GM12878 (cell line): Measurements from ENCODE around the gene TMEM209. TPM values are rescaled to one million over a fixed set of nuclear protein-coding genes. Genes with fewer than 3 reads are reported as not detected.

Source experiments
- ATAC-seq: fragments of 200-7000 bp; cut with Tn5 transposase; 3 replicates; pipeline ENCODE4 v1.9.1; 2020; ENCODE audit warnings: mild to moderate bottlenecking, moderate library complexity
- BruUV-seq: library from RNA; stranded (reverse); fragments of 400-500 nt; replicated peaks from 2 replicates; lab custom pipeline; 2021; lab: Mats Ljungman, UMichigan
- CTCF ChIA-PET: fragments of 300-600 bp; sonication (Branson Sonifier 250); formaldehyde crosslinking; extraction: SDS; loops from one replicate; lab custom pipeline; 2021; ENCODE audit warnings: inconsistent platforms; lab: Yijun Ruan, JAX
- POLR2A ChIA-PET: fragments of 350-600 bp; formaldehyde crosslinking; extraction: SDS; loops from one replicate; lab custom pipeline; 2021; ENCODE audit warnings: inconsistent platforms; lab: Charles Lee
- RAD21 ChIA-PET: fragments of 300-600 bp; sonication (Branson Sonifier 250); formaldehyde crosslinking; loops from one replicate; lab custom pipeline; 2023; ENCODE audit warnings: antibody characterized with exemption; ENCODE audit not compliant: unreplicated experiment; lab: Charles Lee
- SMC1A ChIA-PET: fragments of 300-600 bp; sonication (Branson Sonifier 250); formaldehyde crosslinking; loops from one replicate; lab custom pipeline; 2023; ENCODE audit not compliant: unreplicated experiment, uncharacterized antibody; lab: Charles Lee
- DNase-seq: peaks from one replicate; pipeline ENCODE4 v3.0.0-alpha.2; 2011; ENCODE audit warnings: low read depth, low spot score
- FAIRE-seq: peaks from 3 replicates; lab custom pipeline; 2011; peaks lifted over from hg19 to GRCh38; lab: Jason Lieb, UNC
- H2AFZ ChIP-seq: 2 replicates; pipeline ENCODE4 v1.6.0; 2011; ENCODE audit warnings: low read depth, low read length, control low read depth; ENCODE audit not compliant: control insufficient read depth
- H3K27ac ChIP-seq: 2 replicates; pipeline ENCODE4 v1.5.1; 2011; ENCODE audit warnings: control low read depth; ENCODE audit not compliant: control insufficient read depth, insufficient read depth
- H3K27me3 ChIP-seq, 2 experiments: replicated peaks in 1 of 2; 2 replicates each; pipeline versions ENCODE4 v1.6.0 to v1.6.1; 2011; ENCODE audit warnings: low read length in 1 of 2; ENCODE audit not compliant: control insufficient read depth in 2 of 2, insufficient read depth in 2 of 2
- H3K36me3 ChIP-seq, 2 experiments: 2 replicates each; pipeline ENCODE4 v1.5.1; 2011; ENCODE audit warnings: low read length in 1 of 2; ENCODE audit not compliant: control insufficient read depth in 2 of 2, insufficient read depth in 2 of 2
- H3K4me1 ChIP-seq: 2 replicates; pipeline ENCODE4 v1.6.1; 2011; ENCODE audit warnings: mild to moderate bottlenecking, low read length, moderate library complexity, mixed read lengths; ENCODE audit not compliant: control insufficient read depth, insufficient read depth
- H3K4me2 ChIP-seq: 2 replicates; pipeline ENCODE4 v1.6.0; 2011; ENCODE audit warnings: control low read depth; ENCODE audit not compliant: control insufficient read depth, insufficient read depth
- H3K4me3 ChIP-seq: fragments of 200-600 bp; sonication (generic); 2 replicates; pipeline ENCODE4 v1.5.1; 2016
- H3K79me2 ChIP-seq: 2 replicates; pipeline ENCODE4 v1.6.0; 2011; ENCODE audit warnings: low read length; ENCODE audit not compliant: control insufficient read depth, insufficient read depth
- H3K9ac ChIP-seq: 2 replicates; pipeline ENCODE4 v1.8.0; 2011; ENCODE audit warnings: low read length, control low read depth, mixed read lengths; ENCODE audit not compliant: control insufficient read depth, insufficient read depth
- H3K9me3 ChIP-seq: replicated peaks from 3 replicates; pipeline ENCODE4 v1.5.1; 2011; ENCODE audit warnings: mild to moderate bottlenecking, low read length; ENCODE audit not compliant: control insufficient read depth, insufficient read depth
- H4K20me1 ChIP-seq: 2 replicates; pipeline ENCODE4 v1.6.0; 2011; ENCODE audit not compliant: control insufficient read depth, insufficient read depth
- CHD1 ChIP-seq: IDR thresholded peaks from 2 replicates; pipeline ENCODE4 v1.6.1; 2012; ENCODE audit warnings: low read depth, low read length, improper control_type of control experiment
- CHD4 ChIP-seq: fragments of 200-600 bp; sonication (generic); IDR thresholded peaks from 2 replicates; pipeline ENCODE4 v1.6.1; 2016; ENCODE audit warnings: mild to moderate bottlenecking
- EGR1 ChIP-seq, 2 experiments: IDR thresholded peaks; 1 replicate in 1 of 2; 2 replicates in 1 of 2; pipeline ENCODE4 v1.6.1; 2011 to 2012; ENCODE audit warnings: low read depth in 2 of 2, low read length in 2 of 2, borderline replicate concordance in 1 of 2, mild to moderate bottlenecking in 1 of 2, moderate library complexity in 1 of 2
- FOXK2 ChIP-seq: fragments of 450-650 bp; IDR thresholded peaks from 2 replicates; pipeline ENCODE4 v1.6.1; 2017; ENCODE audit warnings: mild to moderate bottlenecking, moderate library complexity
- MTA3 ChIP-seq: IDR thresholded peaks from 2 replicates; pipeline ENCODE4 v1.6.1; 2012; ENCODE audit warnings: low read length, inconsistent platforms, borderline replicate concordance
- MYB ChIP-seq: fragments of 150-350 bp; IDR thresholded peaks from 2 replicates; pipeline ENCODE4 v1.6.1; 2014; ENCODE audit warnings: mild to moderate bottlenecking, low read depth, low read length, borderline replicate concordance
- NFYA ChIP-seq: IDR thresholded peaks from 2 replicates; pipeline ENCODE4 v1.6.1; 2011; ENCODE audit warnings: low read depth, mild to moderate bottlenecking, low read length, improper control_type of control experiment, borderline replicate concordance
- NR2C1 ChIP-seq: fragments of 450-650 bp; IDR thresholded peaks from 2 replicates; pipeline ENCODE4 v1.6.1; 2017; ENCODE audit warnings: antibody characterized with exemption, mild to moderate bottlenecking, moderate library complexity
- POLR2A ChIP-seq: IDR thresholded peaks from 2 replicates; pipeline ENCODE4 v1.6.1; 2011; ENCODE audit warnings: low read depth, mild to moderate bottlenecking, low read length
- RAD21 ChIP-seq: IDR thresholded peaks from 2 replicates; pipeline ENCODE4 v1.6.1; 2011; ENCODE audit warnings: mild to moderate bottlenecking, low read depth, low read length, moderate library complexity; ENCODE audit not compliant: insufficient read depth
- RCOR1 ChIP-seq: conservative IDR thresholded peaks from 2 replicates; pipeline ENCODE4 v1.6.1; 2012; ENCODE audit warnings: low read depth, low read length, improper control_type of control experiment
- RELA ChIP-seq: fragments of 450-650 bp; IDR thresholded peaks from 2 replicates; pipeline ENCODE4 v1.8.0; 2014; ENCODE audit warnings: borderline replicate concordance; ENCODE audit not compliant: partially characterized antibody
- SIN3A ChIP-seq: IDR thresholded peaks from 2 replicates; pipeline ENCODE4 v1.6.1; 2012; ENCODE audit warnings: low read depth, low read length, improper control_type of control experiment
- SPI1 ChIP-seq: IDR thresholded peaks from 2 replicates; pipeline ENCODE4 v1.6.1; 2011; ENCODE audit warnings: low read depth, mild to moderate bottlenecking, low read length, moderate library complexity, borderline replicate concordance; ENCODE audit not compliant: insufficient read depth
- SUZ12 ChIP-seq: fragments of 200-600 bp; sonication (generic); IDR thresholded peaks from one replicate; pipeline ENCODE4 v1.6.1; 2018; ENCODE audit warnings: antibody characterized with exemption, mild to moderate bottlenecking; ENCODE audit not compliant: unreplicated experiment
- TCF12 ChIP-seq: IDR thresholded peaks from 2 replicates; pipeline ENCODE4 v1.6.1; 2011; ENCODE audit warnings: low read depth, mild to moderate bottlenecking, low read length
- USF1 ChIP-seq: IDR thresholded peaks from 2 replicates; pipeline ENCODE4 v1.6.1; 2011; ENCODE audit warnings: borderline replicate concordance, low read depth, mild to moderate bottlenecking, moderate library complexity, mixed read lengths, low read length; ENCODE audit not compliant: insufficient read depth; ENCODE audit errors: extremely low read length
- USF2 ChIP-seq: IDR thresholded peaks from 2 replicates; pipeline ENCODE4 v1.6.1; 2011; ENCODE audit warnings: low read depth, low read length, improper control_type of control experiment, borderline replicate concordance
- WGBS: methylation state at CpG from one replicate; pipeline ENCODE4 v1.1.6; 2016; ENCODE audit warnings: low lambda C conversion rate; ENCODE audit not compliant: insufficient replicate concordance, insufficient coverage; ENCODE audit errors: missing lambda C conversion rate; 5-methylcytosine and 5-hydroxymethylcytosine counted together
- in situ Hi-C: fragments of 300-500 bp; cut with MboI; formaldehyde crosslinking; loops from 9 replicates; pipeline ENCODE4 v1.14.3; 2018; ENCODE audit warnings: mixed read lengths
- intact Hi-C: fragments of 100-400 bp; cut with micrococcal nuclease; formaldehyde crosslinking; loops from one replicate; pipeline ENCODE4 v1.14.2; 2022; ENCODE audit not compliant: unreplicated experiment
- polyA plus RNA-seq, 11 experiments: library from polyadenylated mRNA; depleted of rRNA in 4 of 11; unstranded in 6 of 11; stranded (reverse) in 5 of 11; fragments of >200 nt; fragmentation: Nextera tagmentation in 4 of 11; fragmentation: Illumina TruSeq in 1 of 11; extraction: Ambion mirVana in 4 of 11; extraction: Trizol in 1 of 11; gene quantifications; 1 replicate in 1 of 11; 2 replicates in 10 of 11; pipeline versions ENCODE4 v1.2.1 to v1.2.3, GENCODE V29; 2011 to 2016; ENCODE audit warnings: inconsistent platforms in 2 of 11, missing spikeins in 2 of 11, low read depth in 1 of 11
- total RNA-seq, 4 experiments: library from RNA; depleted of rRNA in 3 of 4; stranded (reverse); fragments of >200 nt in 3 of 4; fragmentation: Illumina TruSeq in 1 of 4; extraction: Trizol in 1 of 4; gene quantifications; 2 replicates each; pipeline versions ENCODE4 v1.2.1 to v1.2.3, GENCODE V29; 2013 to 2021
- TF ChIP-seq, protein P1 (sequence below): fragments of 450-650 bp; IDR thresholded peaks from 2 replicates; pipeline ENCODE4 v1.6.1; 2017; ENCODE audit warnings: antibody characterized with exemption, mild to moderate bottlenecking, moderate library complexity
- TF ChIP-seq, protein P2 (sequence below): fragments of 450-650 bp; IDR thresholded peaks from 2 replicates; pipeline ENCODE4 v1.6.1; 2017; ENCODE audit warnings: low read depth, mild to moderate bottlenecking, moderate library complexity

TMEM209 gene
- total and polyA plus RNA-seq, 10 of the 15 experiments (the other 5 are each of a cell fraction or from before 2014, with no cell fraction given) = 22.1 to 41.2 (median 35.1) TPM

DNA sequence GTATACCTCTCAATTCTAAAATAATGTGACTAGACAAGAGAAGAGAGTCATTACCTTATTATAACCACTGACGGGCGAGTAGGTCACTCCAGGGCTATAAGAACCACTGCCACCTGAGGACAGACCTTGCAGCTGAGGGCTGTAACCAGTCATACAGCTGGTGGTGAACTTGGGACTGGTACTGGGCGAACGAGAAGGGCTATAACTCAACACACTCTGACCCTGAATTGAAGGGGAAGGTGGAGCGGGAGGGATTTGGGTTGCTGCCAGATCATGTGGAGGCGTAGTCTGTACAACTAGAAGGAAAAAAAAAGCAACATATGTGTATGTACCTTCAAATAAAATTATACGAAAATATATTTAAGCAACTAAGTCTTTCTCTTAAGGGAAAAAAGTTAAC is 3.4 kb downstream of the TMEM209 start:
- SMC1A ChIA-PET = interaction anchor here (0.6 kb wide), 1 partner anchor 114 kb away, joined by 3 read pairs; no protein-coding TSS in a partner anchor
- H3K4me3 ChIP-seq = no peak overlapping the region
- peaks cover 1 to 33% of the 10 kb centered on the region in 2 experiments; a peak in 3 of 4 replicates for H3K36me3 ChIP-seq
- H3K27ac ChIP-seq = no peak overlapping the region
- no TSS peak for BruUV-seq
- FAIRE-seq = no peak
- no peaks in the 10 kb centered on the region for H3K4me1 ChIP-seq
- no peaks in the 10 kb centered on the region for H4K20me1 ChIP-seq
- no peak overlapping the region for H2AFZ ChIP-seq
- H3K79me2 ChIP-seq = peaks cover 12% of the 10 kb centered on the region
- H3K27me3 ChIP-seq = no peaks in the 10 kb centered on the region
- TF ChIP-seq EGR1 (IDR thresholded peaks at IDR 0.05; ENCODE audit: borderline replicate concordance in 1 of 2, low read depth in 2 of 2, low read length in 2 of 2) = no peak
- TF ChIP-seq POLR2A = no peak
- no peak for TF ChIP-seq MTA3
- no peak for TF ChIP-seq SPI1
- no peak for TF ChIP-seq RAD21
- no peak for TF ChIP-seq USF1
- TF ChIP-seq, protein P1, sequence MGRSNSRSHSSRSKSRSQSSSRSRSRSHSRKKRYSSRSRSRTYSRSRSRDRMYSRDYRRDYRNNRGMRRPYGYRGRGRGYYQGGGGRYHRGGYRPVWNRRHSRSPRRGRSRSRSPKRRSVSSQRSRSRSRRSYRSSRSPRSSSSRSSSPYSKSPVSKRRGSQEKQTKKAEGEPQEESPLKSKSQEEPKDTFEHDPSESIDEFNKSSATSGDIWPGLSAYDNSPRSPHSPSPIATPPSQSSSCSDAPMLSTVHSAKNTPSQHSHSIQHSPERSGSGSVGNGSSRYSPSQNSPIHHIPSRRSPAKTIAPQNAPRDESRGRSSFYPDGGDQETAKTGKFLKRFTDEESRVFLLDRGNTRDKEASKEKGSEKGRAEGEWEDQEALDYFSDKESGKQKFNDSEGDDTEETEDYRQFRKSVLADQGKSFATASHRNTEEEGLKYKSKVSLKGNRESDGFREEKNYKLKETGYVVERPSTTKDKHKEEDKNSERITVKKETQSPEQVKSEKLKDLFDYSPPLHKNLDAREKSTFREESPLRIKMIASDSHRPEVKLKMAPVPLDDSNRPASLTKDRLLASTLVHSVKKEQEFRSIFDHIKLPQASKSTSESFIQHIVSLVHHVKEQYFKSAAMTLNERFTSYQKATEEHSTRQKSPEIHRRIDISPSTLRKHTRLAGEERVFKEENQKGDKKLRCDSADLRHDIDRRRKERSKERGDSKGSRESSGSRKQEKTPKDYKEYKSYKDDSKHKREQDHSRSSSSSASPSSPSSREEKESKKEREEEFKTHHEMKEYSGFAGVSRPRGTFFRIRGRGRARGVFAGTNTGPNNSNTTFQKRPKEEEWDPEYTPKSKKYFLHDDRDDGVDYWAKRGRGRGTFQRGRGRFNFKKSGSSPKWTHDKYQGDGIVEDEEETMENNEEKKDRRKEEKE = no peak
- no peak for TF ChIP-seq RCOR1
- TF ChIP-seq FOXK2 = no peak
- no peak for TF ChIP-seq CHD1
- no peak for TF ChIP-seq USF2
- no peak for TF ChIP-seq SUZ12
- no peak for TF ChIP-seq RELA
- TF ChIP-seq, protein P2, sequence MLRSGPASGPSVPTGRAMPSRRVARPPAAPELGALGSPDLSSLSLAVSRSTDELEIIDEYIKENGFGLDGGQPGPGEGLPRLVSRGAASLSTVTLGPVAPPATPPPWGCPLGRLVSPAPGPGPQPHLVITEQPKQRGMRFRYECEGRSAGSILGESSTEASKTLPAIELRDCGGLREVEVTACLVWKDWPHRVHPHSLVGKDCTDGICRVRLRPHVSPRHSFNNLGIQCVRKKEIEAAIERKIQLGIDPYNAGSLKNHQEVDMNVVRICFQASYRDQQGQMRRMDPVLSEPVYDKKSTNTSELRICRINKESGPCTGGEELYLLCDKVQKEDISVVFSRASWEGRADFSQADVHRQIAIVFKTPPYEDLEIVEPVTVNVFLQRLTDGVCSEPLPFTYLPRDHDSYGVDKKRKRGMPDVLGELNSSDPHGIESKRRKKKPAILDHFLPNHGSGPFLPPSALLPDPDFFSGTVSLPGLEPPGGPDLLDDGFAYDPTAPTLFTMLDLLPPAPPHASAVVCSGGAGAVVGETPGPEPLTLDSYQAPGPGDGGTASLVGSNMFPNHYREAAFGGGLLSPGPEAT = no peak
- TF ChIP-seq NR2C1 = no peak
- no peak for TF ChIP-seq TCF12
- TF ChIP-seq NFYA = no peak
- no peak for TF ChIP-seq SIN3A
- no peak for TF ChIP-seq CHD4
- TF ChIP-seq MYB = no peak
- CTCF ChIA-PET = interaction anchor here (0.7 kb wide), 2 partner anchors 24 to 118 kb away, joined by 3 to 4 read pairs; no protein-coding TSS in a partner anchor
- no peak for DNase-seq
- POLR2A ChIA-PET = interaction anchor here (0.9 kb wide), 1 partner anchor 11 kb away, joined by 3 read pairs; no protein-coding TSS in a partner anchor
- no peaks in the 10 kb centered on the region; the same call in 2 of the 3 replicates for H3K9me3 ChIP-seq
- ATAC-seq = no peak
- RAD21 ChIA-PET = no interaction called here
- intact Hi-C loops (no loop called here), in situ Hi-C loops (no loop called here)
- H3K9ac ChIP-seq = no peak overlapping the region
- no peak overlapping the region for H3K4me2 ChIP-seq
- 83% methylated on average over 7 of the region's 7 CpGs for WGBS
